Transverse colon (tissue), 4 donors: ENCODE measurements around the gene OXER1. TPM values are rescaled to one million over a fixed set of nuclear protein-coding genes. Genes with fewer than 3 reads are reported as not detected.
A peak's percentile ranks its signal among the peaks of the same experiment; 100 is the strongest.

ENCODE experiments used
- DNase-seq: peaks from one replicate; pipeline ENCODE4 v3.0.0-alpha.2; 2019
- H3K27ac ChIP-seq, 4 donors: fragments of 200-600 bp; sonication (generic); 2 replicates each; pipeline ENCODE4 v1.5.1; 2016 to 2018; ENCODE audit warnings: inconsistent platforms in 4 of 4
- H3K27me3 ChIP-seq: fragments of 200-600 bp; sonication (generic); 2 replicates; pipeline ENCODE4 v1.5.1; 2017; ENCODE audit warnings: inconsistent platforms
- H3K36me3 ChIP-seq, 4 donors: fragments of 200-600 bp; sonication (generic); 2 replicates each; pipeline ENCODE4 v1.5.1; 2017 to 2019; ENCODE audit warnings: inconsistent platforms in 4 of 4
- H3K4me1 ChIP-seq, 4 donors: fragments of 200-600 bp; sonication (generic); 2 replicates each; pipeline ENCODE4 v1.5.1; 2017 to 2020; ENCODE audit warnings: inconsistent platforms in 4 of 4
- H3K4me3 ChIP-seq, 4 donors: fragments of 200-600 bp; sonication (generic); 1 replicate in 1 of 4; 2 replicates in 3 of 4; pipeline versions ENCODE4 v1.5.1 to v1.6.1; 2017 to 2019; ENCODE audit warnings: inconsistent platforms in 4 of 4
- H3K9me3 ChIP-seq, 2 donors: fragments of 200-600 bp; sonication (generic); 2 replicates each; pipeline ENCODE4 v1.5.1; 2017 to 2019; ENCODE audit warnings: inconsistent platforms in 2 of 2
- CTCF ChIP-seq, 5 experiments: fragments of 200-600 bp in 3 of 5; fragments of 450-650 bp in 2 of 5; sonication (generic) in 3 of 5; IDR thresholded peaks; 1 replicate in 2 of 5; 2 replicates in 3 of 5; pipeline ENCODE4 v1.5.1; 2016 to 2017; ENCODE audit warnings: antibody characterized with exemption in 5 of 5, inconsistent platforms in 3 of 5, mild to moderate bottlenecking in 2 of 5, moderate library complexity in 1 of 5
- EP300 ChIP-seq: sonication (generic); formaldehyde crosslinking; IDR thresholded peaks from one replicate; pipeline ENCODE4 v1.6.1; 2017; ENCODE audit warnings: antibody characterized with exemption, low read depth
- POLR2A ChIP-seq: fragments of 450-650 bp; IDR thresholded peaks from one replicate; pipeline ENCODE4 v1.6.1; 2016; ENCODE audit warnings: antibody characterized with exemption, mild to moderate bottlenecking, moderate library complexity
- POLR2AphosphoS5 ChIP-seq, 3 donors: sonication (generic); formaldehyde crosslinking; IDR thresholded peaks; one replicate each; pipeline ENCODE4 v1.6.1; 2016; ENCODE audit warnings: antibody characterized with exemption in 3 of 3
- WGBS, 2 donors: methylation state at CpG; one replicate each; pipeline ENCODE4 v1.1.5; 2018; ENCODE audit warnings: low coverage in 1 of 2; 5-methylcytosine and 5-hydroxymethylcytosine counted together
- in situ Hi-C, 4 donors: fragments of 200-750 bp; cut with MboI; loops; one replicate each; pipeline versions ENCODE4 v1.15.0 to v1.15.1; 2017; ENCODE audit warnings: low sequenced_read_pairs in 3 of 4, low pct_ligation_motif_present in 1 of 4, low pct_unique_long_range_greater_than_20kb in 1 of 4
- intact Hi-C: fragments of 100-400 bp; cut with DNase I; formaldehyde crosslinking; loops from one replicate; pipeline ENCODE4 v1.15.1; 2023; ENCODE audit warnings: low total_unique reads
- total RNA-seq, 4 donors: library from RNA; depleted of rRNA; stranded (reverse); fragments of >200 nt; gene quantifications; one replicate each; pipeline ENCODE4 v1.1.0, GENCODE V29; 2016

Gene OXER1
- total RNA-seq, 4 donors from 2014 or later = 0.48 to 6.4 (median 4.9) TPM; not detected in 1

- Histone ChIP-seq H3K4me3 (no peak overlapping the region), H3K4me1 (peaks cover 0 to 25% (median 8%) of the 10 kb centered on the region in 4 donors), H3K9me3 (no peaks in the 10 kb centered on the region), H3K27ac (peak overlapping the region; percentile 26 to 56 (median 40)), H3K27me3 (no peaks in the 10 kb centered on the region), H3K36me3 (no peaks in the 10 kb centered on the region)
- in situ Hi-C loops = no loop called here
- 63 to 69% methylated on average over 7 of the region's 7 CpGs for WGBS, 2 donors
- TF ChIP-seq EP300 (no peak), POLR2A (no peak), POLR2AphosphoS5 (IDR thresholded peaks at IDR 0.05) (no peak), CTCF (IDR thresholded peaks at IDR 0.05) (no peak)
- intact Hi-C loops = no loop called here
- no peak for DNase-seq
Measured at GRCh38 chr2:42796427-42797248, 32.7 kb upstream of the OXER1 start.

- Histone ChIP-seq H3K4me1 (peaks cover 0 to 22% (median 12%) of the 10 kb centered on the region in 4 donors), H3K27me3 (no peaks in the 10 kb centered on the region), H3K4me3 (no peak overlapping the region), H3K36me3 (no peaks in the 10 kb centered on the region), H3K27ac (peak overlapping the region; percentile 24 to 56 (median 40)), H3K9me3 (no peaks in the 10 kb centered on the region)
- intact Hi-C loops = no loop called here
- WGBS, 2 donors = 34 to 39% methylated on average over 2 to 3 of the region's 3 CpGs
- no peak for DNase-seq
- peak in 1 of 3 donors; percentile 6 for TF ChIP-seq POLR2AphosphoS5 (IDR thresholded peaks at IDR 0.05)
- no peak for TF ChIP-seq CTCF (IDR thresholded peaks at IDR 0.05)
- in situ Hi-C loops = no loop called here
Measured at GRCh38 chr2:42795841-42796301, 31.9 kb upstream of the OXER1 start.

- DNase-seq = no peak
- in situ Hi-C loops (no loop called here), intact Hi-C loops (no loop called here)
- TF ChIP-seq POLR2A = no peak
- TF ChIP-seq CTCF (IDR thresholded peaks at IDR 0.05) = no peak
- no peak for TF ChIP-seq EP300
- H3K9me3 ChIP-seq = no peaks in the 10 kb centered on the region
- no peak overlapping the region for H3K4me3 ChIP-seq
- H3K27ac ChIP-seq = peak overlapping the region in 2 of 4 donors; percentile 24 to 54
- H3K27me3 ChIP-seq = no peaks in the 10 kb centered on the region
- H3K4me1 ChIP-seq = peaks cover 0 to 22% (median 12%) of the 10 kb centered on the region in 4 donors
- H3K36me3 ChIP-seq = no peaks in the 10 kb centered on the region
- WGBS, 2 donors = 81 to 91% methylated on average over 5 to 6 of the region's 6 CpGs
Measured at GRCh38 chr2:42795275-42795674, 31.3 kb upstream of the OXER1 start.

- peak overlapping the region; percentile 83 to 88 (median 86) for H3K27ac ChIP-seq
- in situ Hi-C loops = no loop called here
- intact Hi-C loops = no loop called here
- TF ChIP-seq POLR2A = no peak
- TF ChIP-seq EP300 = no peak
- TF ChIP-seq CTCF (IDR thresholded peaks at IDR 0.05) = no peak
- TF ChIP-seq POLR2AphosphoS5 (IDR thresholded peaks at IDR 0.05) = no peak
- peaks cover 0 to 22% (median 12%) of the 10 kb centered on the region in 4 donors for H3K4me1 ChIP-seq
- 72 to 81% methylated on average over 3 to 8 of the region's 8 CpGs for WGBS, 2 donors
- no peak overlapping the region for H3K4me3 ChIP-seq
- H3K9me3 ChIP-seq = no peaks in the 10 kb centered on the region
- DNase-seq = peak; percentile 34
- no peaks in the 10 kb centered on the region for H3K27me3 ChIP-seq
- H3K36me3 ChIP-seq = no peaks in the 10 kb centered on the region
Measured at GRCh38 chr2:42794271-42795046, 30.5 kb upstream of the OXER1 start.
